Osteocyte (in vitro differentiated cells): ENCODE data around the gene HYAL2. TPM values are rescaled to one million over a fixed set of nuclear protein-coding genes. Genes with fewer than 3 reads are reported as not detected.
A peak's percentile ranks its signal among the peaks of the same experiment; 100 is the strongest.

Source experiments
- DNase-seq: peaks from one replicate; pipeline ENCODE4 v3.0.0; 2021; ENCODE audit warnings: mixed read lengths; ENCODE audit not compliant: unreplicated experiment; ENCODE audit errors: extremely low spot score
- H3K27ac Mint-ChIP-seq: one replicate; pipeline ENCODE4 v1.8.0; 2021; ENCODE audit warnings: mild to moderate bottlenecking, mixed read lengths; ENCODE audit not compliant: unreplicated experiment
- H3K27me3 Mint-ChIP-seq: one replicate; pipeline ENCODE4 v1.8.0; 2021; ENCODE audit warnings: mixed read lengths; ENCODE audit not compliant: unreplicated experiment
- H3K36me3 Mint-ChIP-seq: one replicate; pipeline ENCODE4 v1.8.0; 2021; ENCODE audit warnings: mixed read lengths; ENCODE audit not compliant: unreplicated experiment
- H3K4me1 Mint-ChIP-seq: one replicate; pipeline ENCODE4 v1.8.0; 2021; ENCODE audit warnings: mixed read lengths; ENCODE audit not compliant: unreplicated experiment
- H3K4me3 Mint-ChIP-seq: one replicate; pipeline ENCODE4 v1.8.0; 2021; ENCODE audit warnings: mild to moderate bottlenecking, moderate library complexity, mixed read lengths; ENCODE audit not compliant: unreplicated experiment
- H3K9me3 Mint-ChIP-seq: one replicate; pipeline ENCODE4 v1.8.0; 2021; ENCODE audit warnings: mixed read lengths; ENCODE audit not compliant: unreplicated experiment
- total RNA-seq: library from RNA; stranded (reverse); gene quantifications from 2 replicates; pipeline ENCODE4 v1.2.1, GENCODE V29; 2021
- TF ChIP-seq, protein P1 (sequence below): fragments of 200-600 bp; sonication (generic); IDR thresholded peaks from 2 replicates; pipeline ENCODE4 v1.5.0; 2021; ENCODE audit warnings: antibody characterized with exemption, mild to moderate bottlenecking, moderate library complexity

The HYAL2 gene
- total RNA-seq, 1 donor from 2014 or later: 37.0 TPM

DNA sequence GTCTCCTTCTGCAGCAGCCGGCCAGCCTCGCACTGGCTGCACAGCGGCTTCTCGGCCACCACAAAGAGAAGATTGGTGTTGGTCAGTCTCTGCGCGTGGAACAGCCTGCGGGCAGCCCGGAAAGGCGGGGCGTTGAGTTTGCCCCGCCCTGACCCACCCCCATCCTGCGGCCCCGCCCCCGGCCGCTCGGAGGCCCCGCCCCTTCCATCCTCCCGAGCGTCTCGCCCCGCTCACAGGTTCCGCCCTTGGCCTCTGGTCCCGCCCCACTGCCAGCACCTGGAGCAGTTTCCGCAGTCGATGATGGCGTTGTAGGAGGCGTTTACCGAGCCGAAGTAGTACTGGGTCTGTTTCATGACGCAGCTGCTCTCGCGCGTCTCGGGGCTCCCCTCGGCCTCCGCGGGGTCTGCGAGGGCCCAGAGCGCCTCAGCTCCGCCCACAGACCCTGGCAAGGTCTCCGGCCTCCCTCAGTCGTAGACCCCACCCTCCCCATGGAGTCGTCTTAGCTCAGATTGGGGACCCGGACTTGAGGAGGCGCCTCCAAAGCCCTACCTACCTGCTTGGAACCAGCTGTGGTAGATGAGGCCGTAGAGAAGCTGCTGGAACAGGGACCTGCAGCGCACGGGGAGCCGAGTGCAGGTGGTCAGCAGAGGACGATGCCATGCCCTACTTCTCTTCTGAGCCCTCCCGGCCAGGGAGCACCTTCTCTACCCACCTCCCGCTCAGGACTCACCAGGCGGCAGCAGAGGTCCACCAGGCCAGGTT is 42.7 kb upstream of the HYAL2 start:
- Mint-ChIP-seq H3K36me3 (no peaks in the 10 kb centered on the region), H3K27me3 (no peaks in the 10 kb centered on the region), H3K4me1 (no peaks in the 10 kb centered on the region), H3K27ac (no peak overlapping the region), H3K4me3 (peak overlapping the region; percentile 71), H3K9me3 (no peaks in the 10 kb centered on the region)
- TF ChIP-seq, protein P1, sequence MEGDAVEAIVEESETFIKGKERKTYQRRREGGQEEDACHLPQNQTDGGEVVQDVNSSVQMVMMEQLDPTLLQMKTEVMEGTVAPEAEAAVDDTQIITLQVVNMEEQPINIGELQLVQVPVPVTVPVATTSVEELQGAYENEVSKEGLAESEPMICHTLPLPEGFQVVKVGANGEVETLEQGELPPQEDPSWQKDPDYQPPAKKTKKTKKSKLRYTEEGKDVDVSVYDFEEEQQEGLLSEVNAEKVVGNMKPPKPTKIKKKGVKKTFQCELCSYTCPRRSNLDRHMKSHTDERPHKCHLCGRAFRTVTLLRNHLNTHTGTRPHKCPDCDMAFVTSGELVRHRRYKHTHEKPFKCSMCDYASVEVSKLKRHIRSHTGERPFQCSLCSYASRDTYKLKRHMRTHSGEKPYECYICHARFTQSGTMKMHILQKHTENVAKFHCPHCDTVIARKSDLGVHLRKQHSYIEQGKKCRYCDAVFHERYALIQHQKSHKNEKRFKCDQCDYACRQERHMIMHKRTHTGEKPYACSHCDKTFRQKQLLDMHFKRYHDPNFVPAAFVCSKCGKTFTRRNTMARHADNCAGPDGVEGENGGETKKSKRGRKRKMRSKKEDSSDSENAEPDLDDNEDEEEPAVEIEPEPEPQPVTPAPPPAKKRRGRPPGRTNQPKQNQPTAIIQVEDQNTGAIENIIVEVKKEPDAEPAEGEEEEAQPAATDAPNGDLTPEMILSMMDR: no peak
- no peak for DNase-seq

GRCh38 chr3:50364573-50365079 is 42.1 kb upstream of the HYAL2 start:
- DNase-seq: no peak
- H3K27ac Mint-ChIP-seq: no peak overlapping the region
- no peaks in the 10 kb centered on the region for H3K36me3 Mint-ChIP-seq
- peak overlapping the region; percentile 71 for H3K4me3 Mint-ChIP-seq
- TF ChIP-seq, protein P1: no peak
- no peaks in the 10 kb centered on the region for H3K9me3 Mint-ChIP-seq
- peaks cover 6% of the 10 kb centered on the region for H3K4me1 Mint-ChIP-seq
- no peaks in the 10 kb centered on the region for H3K27me3 Mint-ChIP-seq

- Mint-ChIP-seq H3K9me3 (no peaks in the 10 kb centered on the region), H3K27ac (peak overlapping the region; percentile 31), H3K27me3 (no peaks in the 10 kb centered on the region), H3K36me3 (peaks cover 2% of the 10 kb centered on the region), H3K4me1 (peaks cover 34% of the 10 kb centered on the region), H3K4me3 (peak overlapping the region; percentile 96)
- TF ChIP-seq, protein P1: no peak
- DNase-seq: no peak
Observed at GRCh38 chr3:50359760-50360110, 37.2 kb upstream of the HYAL2 start.

- H3K36me3 Mint-ChIP-seq: peaks cover 5% of the 10 kb centered on the region
- no peaks in the 10 kb centered on the region for H3K27me3 Mint-ChIP-seq
- TF ChIP-seq, protein P1: no peak
- peaks cover 34% of the 10 kb centered on the region for H3K4me1 Mint-ChIP-seq
- peak within 1 kb of the TSS; percentile 96 for H3K4me3 Mint-ChIP-seq
- DNase-seq: peak; percentile 98
- no peaks in the 10 kb centered on the region for H3K9me3 Mint-ChIP-seq
- H3K27ac Mint-ChIP-seq: peak within 1 kb of the TSS; percentile 96
Observed at GRCh38 chr3:50358911-50359759, 36.6 kb upstream of the HYAL2 start, which contains the start of gene TMEM115. TSS of gene TMEM115 (minus strand) at chr3:50359521. CDS start at chr3:50359063, 458 bp downstream.
